H1 (cell line): ENCODE measurements around the gene MAP4K4.

Experiments used
- CREB1 ChIP-seq: IDR thresholded peaks from 2 replicates; pipeline ENCODE4 v1.6.1; 2012; ENCODE audit warnings: inconsistent platforms
- EP300 ChIP-seq, 2 experiments: IDR thresholded peaks; 1 replicate in 1 of 2; 2 replicates in 1 of 2; pipeline ENCODE4 v1.6.1; 2011 to 2012; ENCODE audit warnings: low read depth in 2 of 2, low read length in 2 of 2, mild to moderate bottlenecking in 2 of 2, borderline replicate concordance in 1 of 2, inconsistent platforms in 1 of 2, moderate library complexity in 1 of 2
- EZH2 ChIP-seq: fragments of 200-600 bp; sonication (generic); IDR thresholded peaks from 2 replicates; pipeline ENCODE4 v1.7.1; 2012; ENCODE audit warnings: low read depth, mild to moderate bottlenecking, moderate library complexity, low read length, inconsistent platforms; ENCODE audit not compliant: severe bottlenecking
- HDAC6 ChIP-seq: IDR thresholded peaks from one replicate; pipeline ENCODE4 v1.7.1; 2012; ENCODE audit warnings: low read depth, mild to moderate bottlenecking, inconsistent platforms, low read length, moderate library complexity
- KDM1A ChIP-seq: fragments of 200-600, 300-600 bp; sonication (generic); IDR thresholded peaks from 2 replicates; pipeline ENCODE4 v1.7.1; 2016; ENCODE audit warnings: mild to moderate bottlenecking, low read length, borderline replicate concordance
- POLR2AphosphoS5 ChIP-seq: IDR thresholded peaks from 2 replicates; pipeline ENCODE4 v1.6.1; 2011; ENCODE audit warnings: low read depth, low read length
- SRF ChIP-seq: IDR thresholded peaks from 2 replicates; pipeline ENCODE4 v1.6.1; 2011; ENCODE audit warnings: mild to moderate bottlenecking, low read depth, low read length, moderate library complexity
- TCF12 ChIP-seq: IDR thresholded peaks from 2 replicates; pipeline ENCODE4 v1.6.1; 2011; ENCODE audit warnings: low read depth, mild to moderate bottlenecking, low read length
- USF2 ChIP-seq: IDR thresholded peaks from 2 replicates; pipeline ENCODE4 v1.6.1; 2011; ENCODE audit warnings: low read length, improper control_type of control experiment
- TF ChIP-seq, protein P1 (sequence below), 3 experiments: IDR thresholded peaks; 1 replicate in 2 of 3; 2 replicates in 1 of 3; pipeline versions ENCODE4 v1.5.1 to v1.6.1; 2011; ENCODE audit warnings: low read length in 3 of 3, mild to moderate bottlenecking in 3 of 3, inconsistent platforms in 2 of 3, low read depth in 1 of 3, moderate library complexity in 1 of 3; ENCODE audit not compliant: insufficient read depth in 1 of 3; ENCODE audit errors: control extremely low read depth in 1 of 3

DNA sequence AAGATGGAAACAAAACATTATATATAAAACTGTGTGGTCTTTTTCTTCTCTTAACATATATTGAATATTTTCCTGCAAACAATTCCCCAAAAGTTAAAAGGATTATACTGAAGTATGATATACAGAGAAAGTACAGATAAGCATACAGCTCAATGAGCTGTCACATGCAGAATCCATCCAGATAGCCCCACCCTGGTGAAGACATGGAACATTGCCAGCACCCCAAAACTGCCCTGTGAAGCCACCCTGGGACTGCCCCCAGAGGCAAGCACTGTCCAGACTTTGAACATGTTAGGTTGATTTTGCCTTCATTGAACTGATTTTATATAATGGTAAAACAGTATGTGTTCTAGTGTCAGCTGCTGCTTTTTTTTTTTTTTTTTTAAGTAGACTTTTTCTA is 182.0 kb downstream of the MAP4K4 start:
- TF ChIP-seq KDM1A (no peak), POLR2AphosphoS5 (no peak), USF2 (no peak), SRF (no peak), HDAC6 (no peak), EZH2 (no peak), TCF12 (no peak), CREB1 (no peak), EP300 (IDR thresholded peaks at IDR 0.05; ENCODE audit: borderline replicate concordance in 1 of 2, low read depth in 2 of 2, low read length in 2 of 2) (no peak)
- TF ChIP-seq, protein P1, sequence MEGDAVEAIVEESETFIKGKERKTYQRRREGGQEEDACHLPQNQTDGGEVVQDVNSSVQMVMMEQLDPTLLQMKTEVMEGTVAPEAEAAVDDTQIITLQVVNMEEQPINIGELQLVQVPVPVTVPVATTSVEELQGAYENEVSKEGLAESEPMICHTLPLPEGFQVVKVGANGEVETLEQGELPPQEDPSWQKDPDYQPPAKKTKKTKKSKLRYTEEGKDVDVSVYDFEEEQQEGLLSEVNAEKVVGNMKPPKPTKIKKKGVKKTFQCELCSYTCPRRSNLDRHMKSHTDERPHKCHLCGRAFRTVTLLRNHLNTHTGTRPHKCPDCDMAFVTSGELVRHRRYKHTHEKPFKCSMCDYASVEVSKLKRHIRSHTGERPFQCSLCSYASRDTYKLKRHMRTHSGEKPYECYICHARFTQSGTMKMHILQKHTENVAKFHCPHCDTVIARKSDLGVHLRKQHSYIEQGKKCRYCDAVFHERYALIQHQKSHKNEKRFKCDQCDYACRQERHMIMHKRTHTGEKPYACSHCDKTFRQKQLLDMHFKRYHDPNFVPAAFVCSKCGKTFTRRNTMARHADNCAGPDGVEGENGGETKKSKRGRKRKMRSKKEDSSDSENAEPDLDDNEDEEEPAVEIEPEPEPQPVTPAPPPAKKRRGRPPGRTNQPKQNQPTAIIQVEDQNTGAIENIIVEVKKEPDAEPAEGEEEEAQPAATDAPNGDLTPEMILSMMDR (IDR thresholded peaks at IDR 0.05; ENCODE audit: control extremely low read depth in 1 of 3, insufficient read depth in 1 of 3, low read depth in 1 of 3, low read length in 3 of 3): no peak
